ENCODE measurements around the gene CRLF1.

- TF ChIP-seq CTCF (tag by site-specific recombination; IDR thresholded peaks at IDR 0.05) = no peak
- TF ChIP-seq ZNF747 (tag by site-specific recombination; IDR thresholded peaks at IDR 0.05) = no peak
- no peak for TF ChIP-seq ZNF404 (tag by site-specific recombination; IDR thresholded peaks at IDR 0.05)
- no peak for TF ChIP-seq ZNF391 (tag by site-specific recombination; IDR thresholded peaks at IDR 0.05; ENCODE audit: borderline replicate concordance, low read depth)
- no peak for TF ChIP-seq ZNF513 (tag by site-specific recombination; IDR thresholded peaks at IDR 0.05)
- no peak for TF ChIP-seq ELK4 (IDR thresholded peaks at IDR 0.05; ENCODE audit: borderline replicate concordance, low read depth, low read length)
- TF ChIP-seq ZBTB7A (tag by site-specific recombination; IDR thresholded peaks at IDR 0.05; ENCODE audit: low read depth) = no peak
- TF ChIP-seq ZNF324 (tag by site-specific recombination; IDR thresholded peaks at IDR 0.05) = no peak
- no peak for TF ChIP-seq ZNF623 (tag by site-specific recombination; IDR thresholded peaks at IDR 0.05)
- no peak for TF ChIP-seq PATZ1 (tag by site-specific recombination; IDR thresholded peaks at IDR 0.05)
- TF ChIP-seq ZBTB21 (tag by site-specific recombination; IDR thresholded peaks at IDR 0.05) = no peak
Measured at GRCh38 chr19:18609717-18610051, 3.1 kb upstream of the CRLF1 start.
